H9 (cell line): Measurements from ENCODE around the gene CYP2A7. TPM values are rescaled to one million over a fixed set of nuclear protein-coding genes. Genes with fewer than 3 reads are reported as not detected.
"Not testable (repeated sequence)": the region's sequence is repeated elsewhere in the genome, so short reads cannot be mapped to it uniquely, and the experiment has no call there.

ENCODE experiments used
- DNase-seq: peaks from one replicate; pipeline ENCODE4 v3.0.0-alpha.2; 2017
- H2AFZ ChIP-seq: one replicate; pipeline ENCODE4 v1.6.1; 2013; ENCODE audit warnings: mild to moderate bottlenecking, low read length, control low read depth, moderate library complexity
- H2AK5ac ChIP-seq: 2 replicates; pipeline ENCODE4 v1.6.1; 2013; ENCODE audit warnings: low read length, control low read depth, mixed read lengths; ENCODE audit not compliant: insufficient read length
- H2BK120ac ChIP-seq: one replicate; pipeline ENCODE4 v1.6.1; 2013; ENCODE audit warnings: low read depth, mild to moderate bottlenecking, low read length, control low read depth, inconsistent platforms; ENCODE audit not compliant: poor library complexity, severe bottlenecking
- H2BK12ac ChIP-seq: 2 replicates; pipeline ENCODE4 v1.6.1; 2013; ENCODE audit warnings: low read length, control low read depth, mixed read lengths, low read depth; ENCODE audit not compliant: insufficient read length
- H2BK15ac ChIP-seq: 2 replicates; pipeline ENCODE4 v1.6.1; 2013; ENCODE audit warnings: low read depth, low read length, control low read depth
- H2BK20ac ChIP-seq: one replicate; pipeline ENCODE4 v1.6.1; 2013; ENCODE audit warnings: low read depth, mild to moderate bottlenecking, low read length, control low read depth, inconsistent platforms; ENCODE audit not compliant: poor library complexity, severe bottlenecking
- H2BK5ac ChIP-seq: 2 replicates; pipeline ENCODE4 v1.6.1; 2013; ENCODE audit warnings: low read length, control low read depth, mixed read lengths; ENCODE audit not compliant: insufficient read length
- H3K14ac ChIP-seq: 2 replicates; pipeline ENCODE4 v1.6.1; 2013; ENCODE audit warnings: low read length, control low read depth; ENCODE audit not compliant: insufficient read depth
- H3K18ac ChIP-seq: 2 replicates; pipeline ENCODE4 v1.6.1; 2013; ENCODE audit warnings: low read depth, mild to moderate bottlenecking, mixed read lengths, low read length, control low read depth; ENCODE audit not compliant: insufficient read length
- H3K23ac ChIP-seq: 2 replicates; pipeline ENCODE4 v1.6.1; 2013; ENCODE audit warnings: low read length, control low read depth, mixed read lengths, low read depth; ENCODE audit not compliant: insufficient read length
- H3K23me2 ChIP-seq: 2 replicates; pipeline ENCODE4 v1.6.1; 2013; ENCODE audit warnings: low read depth, mild to moderate bottlenecking, mixed read lengths, low read length, control low read depth; ENCODE audit not compliant: insufficient read length, poor library complexity, severe bottlenecking
- H3K27ac ChIP-seq: 2 replicates; pipeline ENCODE4 v1.5.1; 2013; ENCODE audit warnings: low read length, control low read depth, mixed read lengths, low read depth; ENCODE audit not compliant: insufficient read length
- H3K27me3 ChIP-seq: 2 replicates; pipeline ENCODE4 v1.6.1; 2013; ENCODE audit warnings: low read length, control low read depth, inconsistent platforms; ENCODE audit not compliant: insufficient read depth
- H3K4ac ChIP-seq: 2 replicates; pipeline ENCODE4 v1.6.1; 2013; ENCODE audit warnings: low read depth, mild to moderate bottlenecking, control low read depth, inconsistent platforms, low read length, moderate library complexity
- H3K4me1 ChIP-seq: 2 replicates; pipeline ENCODE4 v1.6.1; 2013; ENCODE audit warnings: low read length, control low read depth, inconsistent platforms; ENCODE audit not compliant: insufficient read depth
- H3K4me2 ChIP-seq: 2 replicates; pipeline ENCODE4 v1.6.1; 2013; ENCODE audit warnings: low read length, control low read depth, mixed read lengths; ENCODE audit not compliant: insufficient read length, insufficient read depth
- H3K56ac ChIP-seq: 2 replicates; pipeline ENCODE4 v1.6.1; 2013; ENCODE audit warnings: low read depth, mild to moderate bottlenecking, mixed read lengths, low read length, control low read depth; ENCODE audit not compliant: insufficient read length
- H3K79me1 ChIP-seq: 2 replicates; pipeline ENCODE4 v1.6.1; 2013; ENCODE audit warnings: low read depth, mild to moderate bottlenecking, moderate library complexity, low read length, control low read depth, inconsistent platforms; ENCODE audit not compliant: insufficient read depth, poor library complexity, severe bottlenecking
- H3K79me2 ChIP-seq: 2 replicates; pipeline ENCODE4 v1.6.1; 2013; ENCODE audit warnings: low read length, control low read depth, inconsistent platforms; ENCODE audit not compliant: insufficient read depth
- H3K9ac ChIP-seq: 2 replicates; pipeline ENCODE4 v1.6.1; 2013; ENCODE audit warnings: low read length, control low read depth, mixed read lengths; ENCODE audit not compliant: insufficient read length; ENCODE audit errors: extremely low read depth
- H3K9me3 ChIP-seq: one replicate; pipeline ENCODE4 v1.6.1; 2013; ENCODE audit warnings: low read depth, low read length, inconsistent platforms; ENCODE audit not compliant: control insufficient read depth
- H3T11ph ChIP-seq: one replicate; pipeline ENCODE4 v1.6.1; 2013; ENCODE audit warnings: mild to moderate bottlenecking, low read length, control low read depth, inconsistent platforms
- H4K20me1 ChIP-seq: one replicate; pipeline ENCODE4 v1.6.1; 2013; ENCODE audit not compliant: control insufficient read depth, insufficient read length, insufficient read depth
- H4K5ac ChIP-seq: 2 replicates; pipeline ENCODE4 v1.6.1; 2013; ENCODE audit warnings: low read depth, mild to moderate bottlenecking, mixed read lengths, low read length, control low read depth; ENCODE audit not compliant: insufficient read length
- H4K8ac ChIP-seq: replicated peaks from 2 replicates; pipeline ENCODE4 v1.6.1; 2013; ENCODE audit warnings: low read length, control low read depth, mixed read lengths, low read depth; ENCODE audit not compliant: insufficient read length
- H4K91ac ChIP-seq: 2 replicates; pipeline ENCODE4 v1.6.1; 2013; ENCODE audit warnings: low read depth, mild to moderate bottlenecking, moderate library complexity, mixed read lengths, low read length, control low read depth; ENCODE audit not compliant: insufficient read length
- H3K27ac Mint-ChIP-seq, 3 experiments: 2 replicates in 2 of 3; 3 replicates in 1 of 3; pipeline ENCODE4 v1.8.0; 2020 to 2021; ENCODE audit warnings: mixed read lengths in 3 of 3, mild to moderate bottlenecking in 1 of 3, moderate library complexity in 1 of 3
- H3K27me3 Mint-ChIP-seq: 2 replicates; pipeline ENCODE4 v1.8.0; 2021; ENCODE audit warnings: low read depth, mild to moderate bottlenecking, moderate library complexity, mixed read lengths
- H3K36me3 Mint-ChIP-seq, 3 experiments: 2 replicates in 2 of 3; 3 replicates in 1 of 3; pipeline ENCODE4 v1.8.0; 2020 to 2021; ENCODE audit warnings: low read depth in 3 of 3, mixed read lengths in 3 of 3; ENCODE audit not compliant: insufficient read depth in 1 of 3
- H3K4me1 Mint-ChIP-seq, 2 experiments: 2 replicates each; pipeline ENCODE4 v1.8.0; 2020; ENCODE audit warnings: mixed read lengths in 2 of 2
- H3K4me3 Mint-ChIP-seq, 2 experiments: 2 replicates in 1 of 2; 3 replicates in 1 of 2; pipeline ENCODE4 v1.8.0; 2020 to 2021; ENCODE audit warnings: mild to moderate bottlenecking in 2 of 2, mixed read lengths in 2 of 2, moderate library complexity in 1 of 2
- H3K9me3 Mint-ChIP-seq, 2 experiments: 2 replicates in 1 of 2; 3 replicates in 1 of 2; pipeline ENCODE4 v1.8.0; 2020; ENCODE audit warnings: mild to moderate bottlenecking in 2 of 2, mixed read lengths in 2 of 2, moderate library complexity in 1 of 2
- WGBS: extraction: QIAGEN DNeasy Blood & Tissue Kit; methylation state at CpG from one replicate; pipeline ENCODE4 v1.1.7; 2013; ENCODE audit warnings: missing lambda C conversion rate, low lambda C conversion rate, mixed read lengths; ENCODE audit not compliant: insufficient read length; ENCODE audit errors: extremely low coverage; 5-methylcytosine and 5-hydroxymethylcytosine counted together
- total RNA-seq: library from RNA; stranded (reverse); gene quantifications from 2 replicates; pipeline ENCODE4 v1.2.1, GENCODE V29; 2021
- TF ChIP-seq, protein P1 (sequence below): fragments of 200-600 bp; sonication (generic); conservative IDR thresholded peaks from 3 replicates; pipeline ENCODE4 v1.8.0; 2021; ENCODE audit warnings: antibody characterized with exemption, mild to moderate bottlenecking

The CYP2A7 gene
- total RNA-seq, 1 experiment from 2014 or later = not detected

DNA sequence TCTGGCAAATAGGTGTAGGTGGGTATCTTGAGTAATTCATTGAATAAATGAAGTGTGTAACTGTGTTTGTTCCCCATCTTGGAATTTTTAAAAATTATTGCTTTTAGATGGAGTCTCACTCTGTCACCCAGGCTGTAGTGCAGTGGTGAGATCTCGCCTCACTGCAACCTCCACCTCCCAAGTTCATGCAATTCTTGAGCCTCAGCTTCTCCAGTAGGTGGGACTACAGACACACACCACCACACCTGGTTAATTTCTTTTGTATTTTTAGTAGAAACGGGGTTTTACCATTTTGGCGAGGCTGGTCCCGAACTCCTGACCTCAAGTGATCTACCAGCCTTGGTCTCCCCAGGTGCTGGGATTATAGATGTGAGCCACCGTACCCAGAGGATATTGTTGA is 23.9 kb downstream of the CYP2A7 start:
- Histone ChIP-seq H3K9me3 (no peaks in the 10 kb centered on the region), H3K18ac (no peak overlapping the region), H2BK5ac (no peak overlapping the region), H3K23me2 (no peaks in the 10 kb centered on the region), H3K27ac (no peak overlapping the region), H3K79me2 (no peaks in the 10 kb centered on the region), H3T11ph (no peak overlapping the region), H4K5ac (no peak overlapping the region), H3K4me1 (no peaks in the 10 kb centered on the region), H2AFZ (no peak overlapping the region), H3K79me1 (no peaks in the 10 kb centered on the region), H3K23ac (no peak overlapping the region), H4K91ac (no peak overlapping the region), H2BK120ac (no peak overlapping the region), H4K8ac (no peak overlapping the region), H3K9ac (no peak overlapping the region), H3K27me3 (no peaks in the 10 kb centered on the region), H2BK12ac (no peak overlapping the region), H3K56ac (no peak overlapping the region), H3K14ac (no peak overlapping the region), H4K20me1 (no peaks in the 10 kb centered on the region), H2AK5ac (no peak overlapping the region), H2BK15ac (no peak overlapping the region), H2BK20ac (no peak overlapping the region), H3K4ac (no peak overlapping the region), H3K4me2 (no peak overlapping the region)
- no peaks in the 10 kb centered on the region for H3K9me3 Mint-ChIP-seq
- H3K27ac Mint-ChIP-seq = no peak overlapping the region
- no CpG with 5 or more reads among the region's 5 CpGs for WGBS
- no peaks in the 10 kb centered on the region for H3K4me1 Mint-ChIP-seq
- no peak for DNase-seq
- H3K36me3 Mint-ChIP-seq = no peaks in the 10 kb centered on the region
- no peak overlapping the region for H3K4me3 Mint-ChIP-seq
- TF ChIP-seq, protein P1, sequence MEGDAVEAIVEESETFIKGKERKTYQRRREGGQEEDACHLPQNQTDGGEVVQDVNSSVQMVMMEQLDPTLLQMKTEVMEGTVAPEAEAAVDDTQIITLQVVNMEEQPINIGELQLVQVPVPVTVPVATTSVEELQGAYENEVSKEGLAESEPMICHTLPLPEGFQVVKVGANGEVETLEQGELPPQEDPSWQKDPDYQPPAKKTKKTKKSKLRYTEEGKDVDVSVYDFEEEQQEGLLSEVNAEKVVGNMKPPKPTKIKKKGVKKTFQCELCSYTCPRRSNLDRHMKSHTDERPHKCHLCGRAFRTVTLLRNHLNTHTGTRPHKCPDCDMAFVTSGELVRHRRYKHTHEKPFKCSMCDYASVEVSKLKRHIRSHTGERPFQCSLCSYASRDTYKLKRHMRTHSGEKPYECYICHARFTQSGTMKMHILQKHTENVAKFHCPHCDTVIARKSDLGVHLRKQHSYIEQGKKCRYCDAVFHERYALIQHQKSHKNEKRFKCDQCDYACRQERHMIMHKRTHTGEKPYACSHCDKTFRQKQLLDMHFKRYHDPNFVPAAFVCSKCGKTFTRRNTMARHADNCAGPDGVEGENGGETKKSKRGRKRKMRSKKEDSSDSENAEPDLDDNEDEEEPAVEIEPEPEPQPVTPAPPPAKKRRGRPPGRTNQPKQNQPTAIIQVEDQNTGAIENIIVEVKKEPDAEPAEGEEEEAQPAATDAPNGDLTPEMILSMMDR = peak; percentile 17; the same call in 1 of the 3 replicates
- H3K27me3 Mint-ChIP-seq = peaks cover 9% of the 10 kb centered on the region

DNA sequence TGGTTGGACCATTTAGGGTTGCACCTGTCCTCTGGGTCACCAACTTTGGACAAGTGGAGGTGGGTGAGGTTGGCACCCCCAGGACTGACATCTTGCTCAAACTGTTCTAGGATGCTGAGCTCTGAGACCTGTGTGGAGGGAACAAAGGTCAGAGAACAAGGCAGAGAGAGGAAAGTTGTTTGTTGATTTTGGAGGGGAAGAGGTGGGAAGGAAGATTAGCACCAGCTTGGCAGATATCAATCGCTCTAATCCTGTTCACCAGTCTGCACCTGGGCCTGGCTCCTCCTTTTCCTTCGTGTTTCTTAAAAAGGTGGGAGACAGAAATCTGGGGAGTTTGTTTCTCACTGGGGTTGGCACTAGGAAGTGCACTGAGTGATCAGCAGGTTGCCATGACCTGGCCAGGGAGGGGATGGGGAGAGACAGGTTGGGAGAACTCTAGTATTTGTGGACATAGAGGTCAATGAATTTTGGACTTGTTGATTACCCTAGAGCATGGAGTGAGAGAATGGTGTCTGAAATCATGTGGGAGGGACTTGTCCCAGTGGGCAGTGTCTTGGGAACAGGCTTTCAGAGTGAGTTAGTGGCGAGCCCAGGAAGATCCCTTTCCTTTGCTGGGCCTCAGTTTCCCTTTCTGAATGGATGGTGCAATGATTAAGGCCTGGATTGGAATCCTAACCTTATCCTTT is 29.4 kb downstream of the CYP2A7 start:
- H2AFZ ChIP-seq, DNase-seq, H3K9me3 Mint-ChIP-seq, H3K4me2 ChIP-seq, H3K9ac ChIP-seq, H4K20me1 ChIP-seq, H3K4me1 ChIP-seq, H2BK12ac ChIP-seq, H2AK5ac ChIP-seq, H3K23me2 ChIP-seq, H3K56ac ChIP-seq, H3K14ac ChIP-seq, H3K4ac ChIP-seq, H3K79me2 ChIP-seq, H4K8ac ChIP-seq, H2BK20ac ChIP-seq, H3K27me3 ChIP-seq, H3K18ac ChIP-seq, H3K4me3 Mint-ChIP-seq, H4K91ac ChIP-seq, H3K79me1 ChIP-seq, H2BK15ac ChIP-seq, H3K27ac Mint-ChIP-seq, H3K9me3 ChIP-seq, H2BK5ac ChIP-seq, H3K27ac ChIP-seq, H3K23ac ChIP-seq, H3K36me3 Mint-ChIP-seq, H2BK120ac ChIP-seq, H4K5ac ChIP-seq, H3T11ph ChIP-seq: not testable (repeated sequence)
- no CpG with 5 or more reads among the region's 3 CpGs for WGBS
- Mint-ChIP-seq H3K27me3 (peaks cover 49% of the 10 kb centered on the region), H3K4me1 (peaks cover 5 to 14% of the 10 kb centered on the region in 2 experiments)
